ENCODE measurements around the gene AK5. TPM values are rescaled to one million over a fixed set of nuclear protein-coding genes. Genes with fewer than 3 reads are reported as not detected.

The AK5 gene
- total and polyA plus RNA-seq, 2 experiments from 2014 or later, result 8.8 to 12.2 TPM

GRCh38 chr1:77571642-77572041 is 289.8 kb downstream of the AK5 start:
- Histone ChIP-seq H3K4me2 (no peak overlapping the region), H3K27me3 (ENCODE audit: insufficient read depth) (no peaks in the 10 kb centered on the region), H4K20me1 (replicated peaks; ENCODE audit: insufficient read depth) (no peaks in the 10 kb centered on the region), H3K36me3 (ENCODE audit: insufficient read depth) (peaks cover 18% of the 10 kb centered on the region), H3K4me1 (ENCODE audit: insufficient read depth) (no peaks in the 10 kb centered on the region), H3K79me2 (replicated peaks; ENCODE audit: insufficient read depth) (no peaks in the 10 kb centered on the region; the same call in 1 of the 2 replicates), H2AFZ (no peak overlapping the region), H3K9me2 (ENCODE audit: insufficient read depth) (no peaks in the 10 kb centered on the region), H3K27ac (ENCODE audit: low read depth) (no peak overlapping the region), H3K4me3 (no peak overlapping the region), H3F3A (replicated peaks; ENCODE audit: low read depth) (no peaks in the 10 kb centered on the region)
- H3K4me1 Mint-ChIP-seq, result no peaks in the 10 kb centered on the region
- no peak overlapping the region for H3K27ac Mint-ChIP-seq
- H3K36me3 Mint-ChIP-seq (ENCODE audit: low read depth), result peaks cover 67% of the 10 kb centered on the region
- H3K27me3 Mint-ChIP-seq (ENCODE audit: insufficient read depth, low read depth, poor library complexity), result peaks cover 7% of the 10 kb centered on the region
- no peak for TF ChIP-seq ETS1 (IDR thresholded peaks at IDR 0.05)
- no peak for TF ChIP-seq JUNB (IDR thresholded peaks at IDR 0.05; ENCODE audit: unreplicated experiment)
- no peak for TF ChIP-seq CTCF (conservative IDR thresholded peaks at IDR 0.05; ENCODE audit: low read depth in 2 of 2)
- TF ChIP-seq EZH2phosphoT487 (IDR thresholded peaks at IDR 0.05; ENCODE audit: unreplicated experiment), result no peak
- no peak for TF ChIP-seq CREB1 (CRISPR knock-in tag; IDR thresholded peaks at IDR 0.05; ENCODE audit: low read depth)
- TF ChIP-seq EZH2 (IDR thresholded peaks at IDR 0.05; ENCODE audit: low read depth, unreplicated experiment), result no peak
- no peak for TF ChIP-seq ZNF331 (CRISPR knock-in tag; IDR thresholded peaks at IDR 0.05; ENCODE audit: low read depth)
- TF ChIP-seq STAT1 (IDR thresholded peaks at IDR 0.05; ENCODE audit: unreplicated experiment), result no peak
- TF ChIP-seq ZNF462 (CRISPR knock-in tag; IDR thresholded peaks at IDR 0.05), result no peak
- no peak for TF ChIP-seq NANOG (IDR thresholded peaks at IDR 0.05; ENCODE audit: borderline replicate concordance)
- no peak for TF ChIP-seq ZNF114 (CRISPR knock-in tag; IDR thresholded peaks at IDR 0.05)
- TF ChIP-seq REST (IDR thresholded peaks at IDR 0.05; ENCODE audit: unreplicated experiment), result no peak
- no peak for TF ChIP-seq POLR2AphosphoS5 (IDR thresholded peaks at IDR 0.05; ENCODE audit: low read depth)
- H3K4me3 Mint-ChIP-seq, result no peak overlapping the region
- DNase-seq (ENCODE audit: low spot score) (no peak), ATAC-seq (no peak)
- H3K9me3 Mint-ChIP-seq, result no peaks in the 10 kb centered on the region

Measured in GM23338 (cell line).